ENCODE measurements around the gene IKZF3.

The IKZF3 gene

GRCh38 chr17:39814497-39814896, 49.6 kb downstream of the IKZF3 start:
- DNase-seq (ENCODE audit: low spot score): no peak

DNA sequence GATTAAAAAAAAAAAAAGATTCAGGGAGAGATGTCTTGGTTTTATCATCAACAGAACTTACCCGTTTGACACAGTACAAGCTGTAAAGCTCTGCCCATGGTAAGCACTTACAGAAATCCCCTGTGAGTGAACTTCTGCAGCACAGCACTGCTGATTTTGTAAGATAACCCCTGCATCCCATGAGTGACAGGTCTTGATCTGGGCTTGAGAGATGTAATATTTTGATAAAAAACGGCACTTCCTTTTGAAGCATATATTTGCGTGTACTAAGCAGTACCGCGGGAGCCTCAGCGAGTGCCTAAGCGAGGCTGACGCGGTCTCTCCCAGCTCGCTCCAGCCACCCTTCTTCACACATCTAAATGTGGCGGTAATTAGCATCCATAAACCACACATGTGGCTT, 50.5 kb downstream of the IKZF3 start:
- no peak for DNase-seq (ENCODE audit: low spot score)

GRCh38 chr17:39812466-39812865, 51.6 kb downstream of the IKZF3 start:
- DNase-seq (ENCODE audit: low spot score): no peak

DNA sequence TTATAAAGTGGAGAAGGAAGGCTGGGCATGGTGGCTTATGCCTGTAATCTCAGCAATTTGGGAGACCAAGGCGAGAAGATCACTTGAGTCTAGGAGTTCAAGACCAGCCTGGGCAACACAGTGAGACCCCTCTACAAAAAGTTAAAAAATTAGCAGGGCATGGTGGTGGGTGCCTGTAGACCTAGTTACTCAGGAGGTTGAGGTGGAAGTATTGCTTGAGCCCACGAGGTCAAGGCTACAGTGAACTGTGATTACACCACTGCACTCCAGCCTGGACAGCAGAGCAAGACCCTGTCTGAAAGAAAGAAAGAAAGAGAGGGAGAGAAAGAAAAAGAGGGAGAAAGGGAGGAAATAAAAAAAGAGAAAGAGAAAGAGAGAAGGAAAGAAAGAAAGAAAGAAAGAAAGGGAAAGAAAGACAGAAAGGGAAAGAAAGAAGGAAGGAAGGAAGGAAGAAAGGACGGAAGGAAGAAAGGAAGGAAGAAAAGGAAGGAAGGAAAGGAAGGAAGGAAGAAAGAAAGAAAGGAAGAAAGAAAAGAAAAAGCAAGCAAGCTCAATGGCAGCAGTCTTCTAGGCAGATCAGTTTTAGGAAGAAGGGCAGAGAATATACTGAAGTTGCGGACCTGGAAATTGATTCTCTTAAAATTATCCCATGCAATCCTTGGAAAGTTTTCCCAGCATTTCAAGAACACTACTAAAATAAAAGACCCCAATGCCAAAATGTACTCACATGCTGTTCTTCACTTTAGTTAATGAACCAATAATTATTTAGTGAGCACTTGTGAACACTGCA, 53.0 kb downstream of the IKZF3 start:
- DNase-seq (ENCODE audit: low spot score): no peak

DNA sequence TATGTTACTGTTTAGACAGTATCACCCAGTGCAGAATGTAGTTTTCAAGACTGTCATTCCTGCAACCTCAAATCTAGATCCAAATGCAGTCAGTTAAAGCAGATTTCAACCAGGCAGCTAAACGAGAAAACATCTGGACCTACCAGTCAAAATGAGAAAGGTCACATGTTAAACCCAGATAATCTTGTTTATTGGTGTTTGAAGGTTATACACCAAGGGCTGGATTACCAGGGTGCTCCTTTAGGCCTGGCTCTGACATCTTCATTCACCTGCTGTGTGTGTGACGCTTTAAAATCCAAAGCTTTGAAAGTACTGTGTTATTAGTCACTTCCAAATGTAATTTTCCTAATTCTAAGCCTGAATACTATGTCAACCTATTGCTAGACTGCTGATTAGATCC, 54.9 kb downstream of the IKZF3 start:
- DNase-seq (ENCODE audit: low spot score): no peak

DNA sequence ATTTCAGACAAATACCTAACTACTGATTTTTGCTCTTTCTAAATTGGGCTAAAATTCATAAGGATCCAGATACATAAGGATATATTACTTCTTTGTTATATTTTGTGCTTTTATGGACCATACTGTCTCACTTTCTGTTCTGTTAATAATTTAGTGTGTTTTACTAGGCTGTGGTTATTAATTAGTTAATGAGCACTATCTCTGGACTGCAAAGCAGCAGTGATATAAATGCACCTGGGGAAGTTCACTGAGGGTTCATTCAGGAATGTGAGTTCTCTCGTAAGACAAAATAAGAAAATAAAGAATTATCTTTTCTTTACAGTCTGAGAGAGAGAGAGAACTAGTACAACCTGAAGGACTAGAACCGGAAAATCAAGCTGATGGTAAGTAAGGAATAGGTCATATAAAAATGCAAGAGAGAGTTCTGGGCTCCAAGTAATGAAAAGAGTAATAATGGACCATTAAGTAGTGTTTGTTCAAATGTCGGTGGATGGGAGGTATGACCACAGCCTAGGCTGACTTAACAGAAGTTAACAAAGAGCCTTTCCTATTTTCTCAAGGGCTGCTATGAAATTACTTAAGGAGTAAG, 55.6 kb downstream of the IKZF3 start:
- no peak for DNase-seq (ENCODE audit: low spot score)

GRCh38 chr17:39804839-39805238, 59.3 kb downstream of the IKZF3 start:
- DNase-seq (ENCODE audit: low spot score): no peak

- no peak for DNase-seq (ENCODE audit: low spot score)
Measured at GRCh38 chr17:39801055-39801454, 63.1 kb downstream of the IKZF3 start.

GRCh38 chr17:39800540-39800939, 63.6 kb downstream of the IKZF3 start:
- DNase-seq (ENCODE audit: low spot score): no peak

DNA sequence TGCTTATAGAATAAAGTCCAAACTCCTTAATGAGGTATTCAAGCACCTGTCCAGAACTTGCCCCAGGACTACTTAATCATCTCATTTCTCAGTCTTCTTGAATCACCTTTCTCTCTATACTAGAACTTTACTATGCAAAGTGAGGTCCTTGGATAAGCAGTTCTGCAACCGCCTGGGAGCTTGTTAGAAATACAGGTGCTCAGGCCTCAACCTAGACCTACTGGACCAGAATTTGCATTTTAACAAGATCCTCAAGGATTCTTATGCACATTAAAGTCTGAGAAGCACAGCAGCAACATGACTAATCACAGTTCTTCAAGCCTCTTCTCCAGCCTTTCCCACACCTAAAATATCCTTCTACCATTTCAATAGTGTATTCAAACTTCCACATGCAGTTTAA, 64.7 kb downstream of the IKZF3 start:
- no peak for DNase-seq (ENCODE audit: low spot score)

GRCh38 chr17:39794249-39794970, 69.7 kb downstream of the IKZF3 start:
- no peak for DNase-seq (ENCODE audit: low spot score)

- no peak for DNase-seq (ENCODE audit: low spot score)
Measured at GRCh38 chr17:39793301-39793872, 70.7 kb downstream of the IKZF3 start.

DNA sequence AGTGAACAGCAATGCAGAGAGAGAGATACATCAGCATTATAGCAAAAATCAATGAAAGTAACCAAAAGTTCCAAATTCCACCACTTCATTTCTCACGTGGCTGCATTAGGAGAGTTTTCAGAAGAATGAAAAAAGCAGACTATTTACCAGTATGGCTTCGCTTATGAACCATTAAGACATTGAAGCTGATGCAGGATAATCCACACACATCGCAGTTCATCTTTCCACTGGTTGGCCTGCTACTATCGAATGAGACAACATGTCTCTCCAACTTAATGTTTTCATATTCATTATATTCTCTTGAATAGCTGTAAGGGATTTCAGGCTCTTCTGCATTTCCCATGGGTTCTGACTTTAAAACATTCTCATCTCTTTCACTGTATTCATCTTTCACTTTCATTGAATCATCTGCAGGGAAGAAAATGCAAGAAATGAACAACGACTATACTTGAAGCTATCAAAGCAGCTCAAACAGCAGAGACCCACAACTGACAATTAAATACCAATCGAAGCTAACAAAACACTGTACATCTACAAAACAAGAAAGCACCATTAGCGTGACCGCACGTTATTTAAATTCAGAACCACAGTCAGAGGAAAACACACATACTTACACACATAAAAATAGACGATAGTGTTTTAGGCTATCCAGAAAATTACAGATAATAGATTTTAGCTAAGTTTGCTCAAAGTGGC, 71.4 kb downstream of the IKZF3 start:
- no peak for DNase-seq (ENCODE audit: low spot score)

GRCh38 chr17:39791111-39791992, 72.8 kb downstream of the IKZF3 start:
- DNase-seq (ENCODE audit: low spot score): no peak

- no peak for DNase-seq (ENCODE audit: low spot score)
Measured at GRCh38 chr17:39787743-39788484, 76.2 kb downstream of the IKZF3 start.

DNA sequence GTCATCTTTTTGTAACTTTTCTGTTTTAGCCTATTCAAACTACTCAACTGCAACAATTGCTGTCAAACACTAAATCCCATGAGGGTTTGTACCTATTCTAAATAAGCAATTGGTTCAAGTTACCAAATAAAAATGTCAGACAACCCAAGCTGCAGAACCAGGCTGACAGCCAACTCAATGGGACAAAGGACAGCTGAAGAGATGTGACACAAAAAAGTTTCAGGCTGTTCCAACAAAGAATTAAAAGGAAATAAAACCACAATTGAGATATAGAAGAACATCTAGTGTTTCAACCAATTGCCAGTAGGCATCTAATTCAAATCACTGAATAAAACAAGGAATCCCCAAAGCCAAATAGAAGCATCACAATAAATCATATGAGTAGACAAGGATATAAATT, 77.1 kb downstream of the IKZF3 start:
- no peak for DNase-seq (ENCODE audit: low spot score)

DNA sequence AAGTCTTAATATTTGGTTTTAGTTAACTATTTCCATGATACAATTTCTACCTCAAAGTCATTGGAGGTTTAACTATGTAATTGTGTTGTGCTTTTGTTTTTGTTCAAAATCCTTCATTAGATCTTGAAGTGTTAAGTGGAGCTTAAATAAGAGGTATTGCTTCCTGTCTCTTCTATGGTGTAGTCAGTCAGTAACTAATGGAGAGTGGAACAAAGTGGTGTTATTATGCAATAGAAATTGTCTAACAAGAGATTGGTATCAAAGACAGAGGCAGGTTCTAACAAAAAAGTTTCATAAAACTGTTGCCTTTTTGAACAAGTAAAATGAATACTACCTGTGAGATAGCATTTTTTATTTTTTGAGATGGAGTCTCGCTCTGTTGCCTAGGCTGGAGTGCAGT, 81.1 kb downstream of the IKZF3 start:
- no peak for DNase-seq (ENCODE audit: low spot score)

DNA sequence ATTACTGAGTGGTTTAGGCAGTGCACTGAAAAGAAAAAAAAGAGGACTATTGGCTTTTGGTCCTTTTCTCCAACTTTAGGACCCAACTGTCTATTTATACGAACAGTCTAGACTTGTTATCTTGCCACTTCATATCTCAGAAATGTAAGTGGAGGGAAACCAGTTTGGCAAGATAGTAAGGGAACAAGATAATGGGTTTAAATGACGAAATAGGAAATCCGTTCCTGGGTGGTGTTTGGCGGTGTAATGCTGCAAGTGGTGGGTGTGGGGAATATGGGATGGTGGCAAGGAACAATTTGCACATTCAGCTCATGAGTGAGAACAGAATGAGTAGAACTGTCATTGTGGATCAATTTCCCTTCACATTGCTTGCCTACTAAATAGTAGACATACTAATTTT, 81.6 kb downstream of the IKZF3 start:
- DNase-seq (ENCODE audit: low spot score): no peak

DNA sequence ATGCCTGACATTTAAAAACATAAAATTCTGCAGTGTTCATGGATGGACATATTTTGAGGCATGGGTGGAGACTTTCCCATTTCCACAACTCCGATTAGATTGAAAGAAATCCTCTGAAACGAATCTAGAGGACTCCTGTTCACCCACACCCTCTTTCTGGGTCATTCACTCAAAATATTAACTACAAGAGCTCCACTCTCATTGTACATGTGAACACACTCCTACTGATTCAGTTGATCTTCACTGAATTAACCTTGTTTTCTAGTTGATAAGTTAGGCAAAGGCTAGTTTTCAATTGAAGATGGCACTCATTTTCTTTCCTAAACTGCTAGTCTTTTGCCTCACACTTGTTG, 82.3 kb downstream of the IKZF3 start:
- DNase-seq (ENCODE audit: low spot score): no peak

GRCh38 chr17:39781031-39781860, 82.9 kb downstream of the IKZF3 start:
- DNase-seq (ENCODE audit: low spot score): no peak
